B cell (primary cell): Measurements from ENCODE around the gene MZF1. TPM values are rescaled to one million over a fixed set of nuclear protein-coding genes. Genes with fewer than 3 reads are reported as not detected.

Source experiments
- ATAC-seq: fragments of 200-7000 bp; cut with Tn5 transposase; one replicate; pipeline ENCODE4 v1.10.0; 2021; ENCODE audit warnings: low read depth, mild to moderate bottlenecking, moderate number of reproducible peaks, moderate library complexity
- CTCF ChIA-PET: fragments of 350-600 bp; sonication (Branson Sonifier 250); formaldehyde crosslinking; loops from one replicate; lab custom pipeline; 2021; ENCODE audit warnings: antibody characterized with exemption, inconsistent platforms; lab: Charles Lee
- POLR2A ChIA-PET: fragments of 350-600 bp; sonication (Branson Sonifier 250); formaldehyde crosslinking; loops from one replicate; lab custom pipeline; 2021; ENCODE audit warnings: antibody characterized with exemption; lab: Charles Lee
- DNase-seq: peaks from one replicate; pipeline ENCODE4 v3.0.0; 2013
- H2AFZ ChIP-seq: 2 replicates; pipeline ENCODE4 v1.6.1; 2012; ENCODE audit warnings: mild to moderate bottlenecking, low read depth, low read length; ENCODE audit not compliant: insufficient read depth, poor library complexity, severe bottlenecking
- H3K27ac ChIP-seq, 2 donors: 1 replicate in 1 of 2; 2 replicates in 1 of 2; pipeline ENCODE4 v1.5.1; 2012 to 2013; ENCODE audit warnings: low read length in 2 of 2, mild to moderate bottlenecking in 2 of 2, moderate library complexity in 1 of 2
- H3K27me3 ChIP-seq, 4 experiments: fragments of 200-600 bp in 1 of 4; sonication (generic) in 1 of 4; replicated peaks in 1 of 4; 1 replicate in 2 of 4; 2 replicates in 2 of 4; pipeline versions ENCODE4 v1.6.1 to v1.7.0; 2013 to 2016; ENCODE audit warnings: low read length in 3 of 4, mild to moderate bottlenecking in 2 of 4, mixed read lengths in 1 of 4, moderate library complexity in 1 of 4; ENCODE audit not compliant: insufficient read depth in 4 of 4, control insufficient read depth in 3 of 4; ENCODE audit errors: control extremely low read depth in 1 of 4
- H3K36me3 ChIP-seq, 2 experiments: replicated peaks in 1 of 2; 1 replicate in 1 of 2; 2 replicates in 1 of 2; pipeline versions ENCODE4 v1.6.1 to v1.7.1; 2013; ENCODE audit warnings: low read length in 1 of 2; ENCODE audit not compliant: insufficient read depth in 2 of 2, control insufficient read depth in 1 of 2; ENCODE audit errors: control extremely low read depth in 1 of 2, extremely low read depth in 1 of 2
- H3K4me1 ChIP-seq, 2 donors: fragments of 200-600 bp in 1 of 2; sonication (generic) in 1 of 2; 1 replicate in 1 of 2; 2 replicates in 1 of 2; pipeline versions ENCODE4 v1.5.1 to v1.6.1; 2013 to 2017; ENCODE audit warnings: low read length in 2 of 2; ENCODE audit not compliant: control insufficient read depth in 2 of 2, insufficient read depth in 2 of 2
- H3K4me2 ChIP-seq: replicated peaks from 2 replicates; pipeline ENCODE3; 2012; ENCODE audit warnings: mild to moderate bottlenecking, low read depth, low read length; ENCODE audit not compliant: poor library complexity, severe bottlenecking
- H3K4me3 ChIP-seq, 5 experiments: fragments of 200-600 bp in 1 of 5; sonication (generic) in 1 of 5; 1 replicate in 3 of 5; 2 replicates in 2 of 5; pipeline versions ENCODE4 v1.5.1 to v1.7.0; 2011 to 2016; ENCODE audit warnings: low read length in 4 of 5, mild to moderate bottlenecking in 4 of 5, low read depth in 2 of 5, control low read depth in 1 of 5, moderate library complexity in 1 of 5; ENCODE audit not compliant: insufficient read depth in 1 of 5; ENCODE audit errors: control extremely low read depth in 1 of 5, extremely low read depth in 1 of 5
- H3K79me2 ChIP-seq: fragments of 200-600 bp; sonication (generic); one replicate; pipeline ENCODE4 v1.6.0; 2016; ENCODE audit warnings: low read length; ENCODE audit not compliant: control insufficient read depth, insufficient read depth
- H3K9ac ChIP-seq: fragments of 200-600 bp; sonication (generic); 2 replicates; pipeline ENCODE4 v1.6.1; 2017; ENCODE audit warnings: mild to moderate bottlenecking, low read length, moderate library complexity
- H3K9me3 ChIP-seq, 3 donors: one replicate each; pipeline versions ENCODE4 v1.6.1 to v1.7.1; 2013; ENCODE audit warnings: low read length in 2 of 3; ENCODE audit not compliant: control insufficient read depth in 2 of 3, insufficient read depth in 1 of 3; ENCODE audit errors: control extremely low read depth in 1 of 3
- H4K20me1 ChIP-seq: 2 replicates; pipeline ENCODE4 v1.6.0; 2012; ENCODE audit warnings: mild to moderate bottlenecking, low read length; ENCODE audit not compliant: insufficient read depth, control insufficient read depth, poor library complexity, severe bottlenecking
- H3K27ac Mint-ChIP-seq: one replicate; pipeline ENCODE4 v1.8.0; 2021; ENCODE audit warnings: mixed read lengths
- H3K27me3 Mint-ChIP-seq: one replicate; pipeline ENCODE4 v1.8.0; 2021; ENCODE audit warnings: mixed read lengths
- H3K4me1 Mint-ChIP-seq: one replicate; pipeline ENCODE4 v1.8.0; 2021; ENCODE audit warnings: mixed read lengths
- H3K4me3 Mint-ChIP-seq: one replicate; pipeline ENCODE4 v1.8.0; 2021; ENCODE audit warnings: mixed read lengths
- H3K9me3 Mint-ChIP-seq: one replicate; pipeline ENCODE4 v1.8.0; 2022; ENCODE audit warnings: mixed read lengths; ENCODE audit not compliant: insufficient read depth
- CTCF ChIP-seq: fragments of 200-600 bp; IDR thresholded peaks from one replicate; pipeline ENCODE4 v1.8.0; 2022; ENCODE audit warnings: antibody characterized with exemption, mild to moderate bottlenecking
- EZH2 ChIP-seq: IDR thresholded peaks from 2 replicates; pipeline ENCODE4 v1.6.1; 2012; ENCODE audit warnings: borderline replicate concordance, low read depth, mild to moderate bottlenecking, moderate library complexity, low read length; ENCODE audit not compliant: insufficient read depth, poor library complexity, severe bottlenecking
- WGBS: methylation state at CpG from one replicate; pipeline ENCODE4 v1.1.5; 2013; ENCODE audit warnings: missing lambda C conversion rate; ENCODE audit not compliant: insufficient coverage; 5-methylcytosine and 5-hydroxymethylcytosine counted together
- intact Hi-C: fragments of 100-400 bp; cut with micrococcal nuclease; formaldehyde crosslinking; loops from one replicate; pipeline ENCODE4 v1.10.0; 2022
- polyA plus RNA-seq: library from polyadenylated mRNA; depleted of rRNA; stranded (reverse); fragments of >200 nt; gene quantifications from 2 replicates; pipeline ENCODE4 v1.2.3, GENCODE V29; 2012
- total RNA-seq, 2 donors: library from RNA; stranded (reverse); fragments of 120-200 nt in 1 of 2; gene quantifications; 1 replicate in 1 of 2; 2 replicates in 1 of 2; pipeline versions ENCODE4 v1.2.3 to v1.2.4, GENCODE V29; 2013 to 2022

Gene MZF1
- total and polyA plus RNA-seq, 2 donors (not counting 1 experiment from before 2014, with no cell fraction given): 79.4 to 95.8 TPM

GRCh38 chr19:58522709-58523108, 50.4 kb downstream of the MZF1 start:
- Histone ChIP-seq H3K9ac (no peak overlapping the region), H3K36me3 (no peaks in the 10 kb centered on the region), H3K27ac (no peak overlapping the region), H3K4me1 (peaks cover 16 to 24% of the 10 kb centered on the region in 2 donors), H3K79me2 (peaks cover 12% of the 10 kb centered on the region), H2AFZ (no peak overlapping the region), H3K4me3 (no peak overlapping the region), H4K20me1 (peaks cover 12% of the 10 kb centered on the region), H3K27me3 (no peaks in the 10 kb centered on the region), H3K4me2 (no peak overlapping the region), H3K9me3 (no peaks in the 10 kb centered on the region)
- WGBS: 98% methylated on average over 3 of the region's 3 CpGs
- H3K27me3 Mint-ChIP-seq: no peaks in the 10 kb centered on the region
- ChIA-PET CTCF (interaction anchor here (4.9 kb wide), 1 partner anchor 57 kb away, joined by 72 read pairs; no protein-coding TSS in a partner anchor), POLR2A (interaction anchor here (0.6 kb wide), 1 partner anchor 57 kb away, joined by 3 read pairs; no protein-coding TSS in a partner anchor)
- H3K27ac Mint-ChIP-seq: no peak overlapping the region
- TF ChIP-seq CTCF (no peak), EZH2 (no peak)
- H3K4me1 Mint-ChIP-seq: peaks cover 26% of the 10 kb centered on the region
- ATAC-seq (no peak), DNase-seq (no peak)
- H3K4me3 Mint-ChIP-seq: no peak overlapping the region
- intact Hi-C loops: no loop called here
- no peaks in the 10 kb centered on the region for H3K9me3 Mint-ChIP-seq

- Mint-ChIP-seq H3K9me3 (no peaks in the 10 kb centered on the region), H3K4me3 (peak overlapping the region; percentile 66)
Observed at GRCh38 chr19:58521651-58522050, 51.5 kb downstream of the MZF1 start.

More at GRCh38 chr19:58521651-58522050, 51.5 kb downstream of the MZF1 start:
- Mint-ChIP-seq H3K27me3 (no peaks in the 10 kb centered on the region), H3K4me1 (peaks cover 31% of the 10 kb centered on the region), H3K27ac (peak overlapping the region; percentile 67)
- peaks cover 16 to 26% of the 10 kb centered on the region in 2 donors for H3K4me1 ChIP-seq
- TF ChIP-seq CTCF (no peak), EZH2 (no peak)
- peaks cover 22% of the 10 kb centered on the region for H4K20me1 ChIP-seq
- no peak overlapping the region for H2AFZ ChIP-seq
- DNase-seq: no peak
- no peak for ATAC-seq
- H3K79me2 ChIP-seq: peaks cover 23% of the 10 kb centered on the region
- H3K36me3 ChIP-seq: peaks cover 0 to 5% of the 10 kb centered on the region in 2 experiments
- H3K9ac ChIP-seq: no peak overlapping the region
- 88% methylated on average over 2 of the region's 4 CpGs for WGBS
- no peak overlapping the region for H3K27ac ChIP-seq
- no peak overlapping the region for H3K4me3 ChIP-seq
- POLR2A ChIA-PET: interaction anchor here (0.7 to 3.3 kb wide), 3 partner anchors 22 to 54 kb away, joined by 3 to 30 read pairs (median 3); partner anchors contain the start of gene TRIM28
- intact Hi-C loops: no loop called here
- no peaks in the 10 kb centered on the region for H3K27me3 ChIP-seq
- CTCF ChIA-PET: interaction anchor here (3.4 to 4.9 kb wide), 2 partner anchors 23 to 58 kb away, joined by 24 to 72 read pairs; partner anchors contain the start of gene TRIM28
- no peak overlapping the region for H3K4me2 ChIP-seq
- H3K9me3 ChIP-seq: no peaks in the 10 kb centered on the region
